HG02885 (cell line): ENCODE results near the gene SLCO2A1.

Source experiments
- ATAC-seq: cut with Tn5 transposase; IDR thresholded peaks from one replicate; pipeline ENCODE4 v1.9.1; 2021; ENCODE audit warnings: mild to moderate bottlenecking; ENCODE audit not compliant: unreplicated experiment, poor library complexity

The SLCO2A1 gene

DNA sequence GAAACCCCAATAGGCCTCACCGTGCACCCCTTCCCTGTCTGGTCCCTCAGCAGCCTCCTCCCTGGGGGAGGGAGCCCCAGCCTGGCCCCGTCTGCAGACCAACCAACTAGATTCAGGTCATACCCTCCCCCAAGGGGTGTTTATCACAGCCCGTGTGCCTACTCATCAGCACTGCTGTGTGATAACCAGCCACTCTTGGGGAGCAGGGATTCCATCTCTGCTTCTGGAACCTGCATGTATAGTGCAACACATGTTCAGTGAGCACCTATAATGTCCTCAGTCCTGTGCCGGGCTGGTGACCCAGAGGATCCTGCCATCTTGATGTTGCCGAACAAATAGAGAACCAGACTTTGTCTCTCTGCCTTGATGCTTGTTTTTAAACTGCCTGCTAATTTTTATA is 6.6 kb upstream of the SLCO2A1 start:
- ATAC-seq: no peak

GRCh38 chr3:134035836-134036235 is 6.1 kb upstream of the SLCO2A1 start:
- no peak for ATAC-seq

- ATAC-seq: no peak
Measured at GRCh38 chr3:134034005-134034785, 4.5 kb upstream of the SLCO2A1 start.

DNA sequence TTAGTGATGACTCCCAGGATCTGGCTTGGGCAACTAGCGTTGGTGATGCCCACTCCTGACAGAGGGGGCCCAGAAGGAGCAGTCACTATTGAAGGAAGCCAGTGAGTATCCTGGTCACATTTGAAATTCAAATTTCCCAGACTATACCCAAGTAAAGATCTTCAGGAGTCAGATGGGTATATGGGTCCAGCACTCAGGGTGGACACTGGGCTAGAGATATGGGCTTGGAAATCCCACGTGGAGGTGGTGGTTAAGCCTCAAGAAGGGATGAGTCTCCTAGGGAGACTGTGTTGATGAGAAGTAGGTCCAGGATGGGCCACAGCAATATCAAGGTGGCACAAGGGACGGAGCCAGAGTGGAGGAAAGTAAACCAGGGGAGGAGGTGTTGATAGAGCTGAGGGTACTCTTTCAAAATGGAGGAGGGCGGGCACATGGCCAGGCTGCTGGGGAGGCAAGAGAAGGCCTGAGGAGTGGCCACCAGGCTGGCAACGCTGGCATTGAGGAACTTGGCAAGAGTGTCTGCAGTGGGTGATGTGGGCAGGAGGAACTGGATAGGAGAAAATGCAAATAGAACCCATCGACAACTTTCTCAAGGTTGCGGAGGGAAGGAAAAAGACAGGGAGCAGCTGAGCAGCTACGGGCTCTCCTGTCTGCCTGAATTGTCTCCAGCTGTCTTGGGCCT is 3.7 kb upstream of the SLCO2A1 start:
- ATAC-seq: no peak

DNA sequence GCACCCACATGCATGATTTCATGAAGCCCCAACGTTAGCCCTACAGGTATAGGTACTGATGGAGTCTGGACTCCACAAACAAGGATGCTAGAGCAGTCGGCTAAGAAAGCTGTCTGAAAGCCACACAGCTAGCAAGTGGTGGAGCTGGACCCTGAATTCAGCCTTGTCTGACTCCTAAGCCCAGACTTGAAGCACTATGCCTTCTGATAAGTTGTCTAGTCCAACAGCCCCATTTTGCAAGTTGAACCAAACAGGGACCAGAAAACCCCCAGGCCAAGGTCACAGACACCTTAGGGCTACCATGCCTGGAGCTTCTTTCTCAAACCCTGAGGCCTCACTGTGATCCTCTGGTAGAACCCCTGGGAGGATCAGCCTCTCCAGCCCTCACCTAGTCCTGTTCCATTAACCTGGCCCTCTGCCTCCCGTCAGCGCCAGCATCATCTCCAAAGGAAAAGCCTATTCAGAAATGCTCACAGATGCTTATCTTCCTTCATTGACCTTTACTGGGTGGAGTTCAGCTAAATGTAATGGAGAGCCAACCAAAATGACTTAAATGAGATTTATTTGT is 1.7 kb upstream of the SLCO2A1 start:
- no peak for ATAC-seq

GRCh38 chr3:134030379-134031347 is 938 bp upstream of the SLCO2A1 start:
- ATAC-seq: no peak

- no peak for ATAC-seq
Measured at GRCh38 chr3:134029256-134029733, 430 bp downstream of the SLCO2A1 start.

- no peak for ATAC-seq
Measured at GRCh38 chr3:134028486-134029255, 1.1 kb downstream of the SLCO2A1 start.

GRCh38 chr3:134027631-134028030 is 2.1 kb downstream of the SLCO2A1 start:
- ATAC-seq: no peak

- no peak for ATAC-seq
Measured at GRCh38 chr3:134020135-134020680, 9.5 kb downstream of the SLCO2A1 start.

DNA sequence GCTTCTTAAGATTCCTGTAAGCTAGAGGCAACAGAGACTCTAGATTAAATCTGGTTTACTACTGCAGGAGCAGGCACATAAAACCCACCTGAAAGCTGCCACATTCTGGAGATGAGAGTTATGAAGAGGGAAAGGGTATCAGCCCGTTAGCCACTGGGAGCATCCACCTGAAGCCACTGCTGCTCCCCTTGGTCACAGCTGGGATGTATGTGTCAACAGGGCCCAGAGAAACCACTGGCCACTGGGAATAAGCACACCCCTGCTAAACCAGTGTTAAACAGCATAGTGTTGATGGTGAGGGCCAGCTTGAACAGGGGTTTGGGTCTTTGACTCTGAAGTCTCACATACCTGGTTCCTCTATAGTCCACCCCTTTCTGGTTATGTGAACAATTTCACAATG is 10.9 kb downstream of the SLCO2A1 start:
- no peak for ATAC-seq

DNA sequence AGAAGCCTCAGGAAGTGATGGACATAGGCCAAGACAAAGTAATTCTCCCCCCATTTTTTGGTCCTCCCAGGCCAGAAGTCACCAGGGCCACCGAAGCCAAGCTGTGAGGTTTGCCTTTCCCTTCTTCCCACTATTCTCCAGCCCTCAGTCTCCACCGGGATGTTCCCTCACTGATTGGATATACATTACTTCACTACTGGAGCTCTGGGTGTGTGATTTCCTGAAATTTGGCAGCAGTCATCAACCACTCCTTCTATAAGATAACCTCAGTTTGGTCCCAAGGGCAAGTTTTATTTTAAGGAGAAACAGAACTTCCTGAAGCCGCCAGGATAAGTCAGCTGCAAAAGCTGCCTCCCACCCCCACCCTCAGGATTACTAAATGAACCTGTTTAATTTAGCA is 11.3 kb downstream of the SLCO2A1 start:
- ATAC-seq: no peak

- ATAC-seq: no peak
Measured at GRCh38 chr3:134017490-134017889, 12.2 kb downstream of the SLCO2A1 start.

DNA sequence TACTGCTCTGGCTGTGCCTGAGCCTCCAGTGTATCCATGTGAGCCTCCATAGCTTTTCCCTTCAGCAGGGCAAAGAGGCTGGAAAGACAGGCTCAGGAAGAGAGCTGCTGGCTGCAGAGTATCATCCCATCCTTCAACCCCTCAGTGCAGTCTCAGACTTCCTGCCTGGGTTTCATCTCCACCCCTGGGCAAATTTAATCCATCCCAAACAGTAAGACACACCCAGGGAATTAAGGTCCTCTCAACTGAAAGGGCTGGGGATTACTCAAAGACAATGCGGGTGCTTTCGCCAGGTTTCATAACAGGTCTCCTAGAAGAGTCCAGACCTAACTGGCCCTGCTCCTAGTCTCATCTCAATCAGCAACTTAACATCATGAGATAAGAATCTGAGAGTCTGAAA is 15.5 kb downstream of the SLCO2A1 start:
- ATAC-seq: no peak

GRCh38 chr3:134013280-134013679 is 16.4 kb downstream of the SLCO2A1 start:
- ATAC-seq: no peak

- ATAC-seq: no peak
Measured at GRCh38 chr3:134009345-134010000, 20.3 kb downstream of the SLCO2A1 start.

GRCh38 chr3:134008630-134009156 is 21.0 kb downstream of the SLCO2A1 start:
- ATAC-seq: no peak

DNA sequence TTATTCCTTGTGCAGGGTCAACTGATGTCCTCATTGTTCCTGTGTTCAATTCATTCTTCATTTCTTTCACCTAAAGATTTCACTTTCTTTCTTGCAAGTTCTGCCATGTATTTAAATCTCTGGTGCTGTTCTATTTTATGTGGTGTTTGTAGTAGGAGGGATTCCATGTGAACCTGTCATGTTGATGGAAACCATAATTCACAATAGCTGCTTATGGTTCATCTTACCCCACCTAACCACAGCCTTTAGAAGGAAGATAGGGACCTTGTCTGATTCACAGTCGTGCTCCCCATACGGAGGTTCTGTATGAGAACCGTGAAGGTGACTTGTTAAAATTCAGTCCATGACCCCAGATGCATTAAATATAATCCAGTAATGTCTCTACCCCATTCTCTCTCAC is 21.9 kb downstream of the SLCO2A1 start:
- ATAC-seq: no peak

DNA sequence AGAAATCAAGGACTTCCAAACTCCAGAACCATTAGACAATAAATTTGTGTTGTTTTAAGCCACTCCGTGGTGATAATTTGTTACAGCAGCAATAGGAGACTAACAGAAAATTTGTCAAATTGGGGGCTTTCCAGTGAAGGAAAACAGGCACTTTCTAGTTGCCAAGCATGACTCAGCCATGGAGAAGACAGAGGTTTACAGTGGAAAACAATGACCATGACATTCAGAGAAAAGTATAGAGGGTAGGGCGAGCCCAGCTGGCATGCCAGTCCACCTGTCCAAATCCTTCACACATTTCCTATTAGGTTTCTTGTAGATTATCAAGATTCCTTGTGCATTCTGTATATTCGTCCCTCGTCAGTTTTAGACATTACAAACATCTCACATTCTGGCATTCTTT is 24.9 kb downstream of the SLCO2A1 start:
- no peak for ATAC-seq
